ENCODE measurements around the gene SUB1. TPM values are rescaled to one million over a fixed set of nuclear protein-coding genes. Genes with fewer than 3 reads are reported as not detected.

Gene SUB1
- total RNA-seq, 1 donor from 2014 or later, result 235 TPM

- H3K4me1 Mint-ChIP-seq (ENCODE audit: low read depth, unreplicated experiment), result peaks cover 30% of the 10 kb centered on the region
- no peak overlapping the region for H3K4me3 ChIP-seq (ENCODE audit: insufficient read depth, low read depth, low read length)
- peaks cover 54% of the 10 kb centered on the region for H3K36me3 ChIP-seq (ENCODE audit: insufficient read depth, low read length)
- no peak overlapping the region for H3K9ac ChIP-seq (ENCODE audit: low read length)
- DNase-seq (ENCODE audit: low read depth) (no peak), FAIRE-seq (no peak)
- no peak overlapping the region for H3K27ac ChIP-seq (ENCODE audit: low read depth, low read length)
- peaks cover 16% of the 10 kb centered on the region for H3K36me3 Mint-ChIP-seq (ENCODE audit: low read depth, unreplicated experiment)
- peaks cover 76% of the 10 kb centered on the region for H3K79me2 ChIP-seq (ENCODE audit: insufficient read depth, low read length)
- TF ChIP-seq CTCF (IDR thresholded peaks at IDR 0.05; ENCODE audit: insufficient read depth, low read depth, low read length) (no peak), EZH2 (IDR thresholded peaks at IDR 0.05; ENCODE audit: insufficient read depth, low read length) (no peak)
- H3K4me1 ChIP-seq (ENCODE audit: insufficient read depth, low read length), result peaks cover 11% of the 10 kb centered on the region
- no peak overlapping the region for H3K4me3 Mint-ChIP-seq (ENCODE audit: unreplicated experiment)
- peaks cover 64% of the 10 kb centered on the region for H4K20me1 ChIP-seq (ENCODE audit: insufficient read depth, low read length)
- H3K27ac Mint-ChIP-seq (ENCODE audit: unreplicated experiment), result no peak overlapping the region
- no peaks in the 10 kb centered on the region for H3K9me3 ChIP-seq (ENCODE audit: insufficient read depth, low read depth, low read length)
- no peaks in the 10 kb centered on the region for H3K27me3 ChIP-seq (ENCODE audit: insufficient read depth, low read length)
- H3K27me3 Mint-ChIP-seq (ENCODE audit: low read depth, unreplicated experiment), result no peaks in the 10 kb centered on the region
- no peaks in the 10 kb centered on the region for H3K9me3 Mint-ChIP-seq (ENCODE audit: unreplicated experiment)
- H3K4me2 ChIP-seq (ENCODE audit: low read length), result no peak overlapping the region
- no peak overlapping the region for H2AFZ ChIP-seq (ENCODE audit: low read depth, low read length)
Measured at GRCh38 chr5:32597041-32597629, 11.8 kb downstream of the SUB1 start.

GRCh38 chr5:32598260-32598937 is 13.0 kb downstream of the SUB1 start:
- no peak for DNase-seq (ENCODE audit: low read depth)
- no peak overlapping the region for H2AFZ ChIP-seq (ENCODE audit: low read depth, low read length)
- no peak overlapping the region for H3K9ac ChIP-seq (ENCODE audit: low read length)
- Mint-ChIP-seq H3K36me3 (ENCODE audit: low read depth, unreplicated experiment) (peaks cover 18% of the 10 kb centered on the region), H3K27ac (ENCODE audit: unreplicated experiment) (no peak overlapping the region), H3K27me3 (ENCODE audit: low read depth, unreplicated experiment) (no peaks in the 10 kb centered on the region), H3K9me3 (ENCODE audit: unreplicated experiment) (no peaks in the 10 kb centered on the region), H3K4me1 (ENCODE audit: low read depth, unreplicated experiment) (peaks cover 30% of the 10 kb centered on the region), H3K4me3 (ENCODE audit: unreplicated experiment) (no peak overlapping the region)
- no peak overlapping the region for H3K4me2 ChIP-seq (ENCODE audit: low read length)
- no peaks in the 10 kb centered on the region for H3K9me3 ChIP-seq (ENCODE audit: insufficient read depth, low read depth, low read length)
- no peak overlapping the region for H3K4me3 ChIP-seq (ENCODE audit: insufficient read depth, low read depth, low read length)
- H4K20me1 ChIP-seq (ENCODE audit: insufficient read depth, low read length), result peaks cover 52% of the 10 kb centered on the region
- peaks cover 48% of the 10 kb centered on the region for H3K36me3 ChIP-seq (ENCODE audit: insufficient read depth, low read length)
- TF ChIP-seq CTCF (IDR thresholded peaks at IDR 0.05; ENCODE audit: insufficient read depth, low read depth, low read length) (no peak), EZH2 (IDR thresholded peaks at IDR 0.05; ENCODE audit: insufficient read depth, low read length) (no peak)
- peaks cover 11% of the 10 kb centered on the region for H3K4me1 ChIP-seq (ENCODE audit: insufficient read depth, low read length)
- H3K27ac ChIP-seq (ENCODE audit: low read depth, low read length), result no peak overlapping the region
- peaks cover 69% of the 10 kb centered on the region for H3K79me2 ChIP-seq (ENCODE audit: insufficient read depth, low read length)
- H3K27me3 ChIP-seq (ENCODE audit: insufficient read depth, low read length), result no peaks in the 10 kb centered on the region
- no peak for FAIRE-seq

GRCh38 chr5:32598997-32599549 is 13.7 kb downstream of the SUB1 start:
- no peak overlapping the region for H2AFZ ChIP-seq (ENCODE audit: low read depth, low read length)
- Mint-ChIP-seq H3K27me3 (ENCODE audit: low read depth, unreplicated experiment) (no peaks in the 10 kb centered on the region), H3K36me3 (ENCODE audit: low read depth, unreplicated experiment) (peaks cover 18% of the 10 kb centered on the region), H3K4me3 (ENCODE audit: unreplicated experiment) (no peak overlapping the region), H3K4me1 (ENCODE audit: low read depth, unreplicated experiment) (peaks cover 30% of the 10 kb centered on the region), H3K27ac (ENCODE audit: unreplicated experiment) (no peak overlapping the region), H3K9me3 (ENCODE audit: unreplicated experiment) (no peaks in the 10 kb centered on the region)
- H4K20me1 ChIP-seq (ENCODE audit: insufficient read depth, low read length), result peaks cover 47% of the 10 kb centered on the region
- no peak for TF ChIP-seq CTCF (IDR thresholded peaks at IDR 0.05; ENCODE audit: insufficient read depth, low read depth, low read length)
- TF ChIP-seq EZH2 (IDR thresholded peaks at IDR 0.05; ENCODE audit: insufficient read depth, low read length), result no peak
- peaks cover 46% of the 10 kb centered on the region for H3K36me3 ChIP-seq (ENCODE audit: insufficient read depth, low read length)
- no peaks in the 10 kb centered on the region for H3K9me3 ChIP-seq (ENCODE audit: insufficient read depth, low read depth, low read length)
- H3K79me2 ChIP-seq (ENCODE audit: insufficient read depth, low read length), result peaks cover 63% of the 10 kb centered on the region
- no peak overlapping the region for H3K4me2 ChIP-seq (ENCODE audit: low read length)
- FAIRE-seq, result no peak
- H3K27me3 ChIP-seq (ENCODE audit: insufficient read depth, low read length), result no peaks in the 10 kb centered on the region
- DNase-seq (ENCODE audit: low read depth), result no peak
- H3K4me1 ChIP-seq (ENCODE audit: insufficient read depth, low read length), result peaks cover 11% of the 10 kb centered on the region
- H3K9ac ChIP-seq (ENCODE audit: low read length), result no peak overlapping the region
- H3K27ac ChIP-seq (ENCODE audit: low read depth, low read length), result peak overlapping the region; percentile 28
- H3K4me3 ChIP-seq (ENCODE audit: insufficient read depth, low read depth, low read length), result no peak overlapping the region
